NCI-H226 (cell line): ENCODE results near the gene FLACC1.
"Not testable (repeated sequence)": the region's sequence is repeated elsewhere in the genome, so short reads cannot be mapped to it uniquely, and the experiment has no call there.

Experiments used
- DNase-seq: peaks from one replicate; pipeline ENCODE4 v3.0.0-alpha.2; 2015

FLACC1 gene, protein sequence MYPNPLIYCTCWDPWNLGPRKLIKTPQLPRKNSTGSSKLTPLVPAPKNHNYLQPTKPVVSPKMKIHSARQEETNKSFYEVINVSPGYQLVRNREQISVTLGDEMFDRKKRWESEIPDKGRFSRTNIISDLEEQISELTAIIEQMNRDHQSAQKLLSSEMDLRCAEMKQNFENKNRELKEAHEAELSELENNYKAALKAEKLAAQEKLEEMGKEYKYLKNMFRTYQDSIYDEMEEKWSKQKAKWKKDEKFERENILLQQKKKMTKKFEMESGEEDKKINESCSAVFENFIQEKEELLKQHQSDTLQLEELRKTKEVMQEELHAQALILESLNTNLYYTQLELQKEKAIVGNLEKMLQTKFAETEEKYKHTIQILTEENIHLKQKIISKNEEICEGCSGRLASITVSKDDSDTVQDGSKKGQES

DNA sequence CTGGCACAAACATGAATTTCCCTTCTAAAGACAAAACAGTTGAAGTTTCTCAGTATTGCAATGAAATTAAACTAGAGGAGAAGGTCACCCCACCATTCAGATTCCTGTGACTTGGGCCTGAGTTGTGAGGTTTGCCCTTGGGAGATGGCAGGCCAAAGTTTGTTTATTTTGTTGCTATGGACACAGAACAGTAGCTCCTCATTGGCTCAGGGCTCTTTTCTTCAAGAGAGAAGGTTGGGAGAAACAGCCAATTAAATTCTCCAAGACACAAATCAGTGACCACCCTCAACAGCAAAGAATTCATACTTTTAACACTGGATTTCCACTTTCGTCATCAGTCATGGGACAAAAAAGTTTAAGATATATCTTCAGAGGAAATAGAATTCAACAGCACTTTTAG, at the start of gene FLACC1:
Gene FLACC1, minus strand, starts transcription at position 125 of the 400 bp plus-strand sequence. CDS start 5,941 bp downstream, outside the sequence.
- DNase-seq = peak; percentile 58

DNA sequence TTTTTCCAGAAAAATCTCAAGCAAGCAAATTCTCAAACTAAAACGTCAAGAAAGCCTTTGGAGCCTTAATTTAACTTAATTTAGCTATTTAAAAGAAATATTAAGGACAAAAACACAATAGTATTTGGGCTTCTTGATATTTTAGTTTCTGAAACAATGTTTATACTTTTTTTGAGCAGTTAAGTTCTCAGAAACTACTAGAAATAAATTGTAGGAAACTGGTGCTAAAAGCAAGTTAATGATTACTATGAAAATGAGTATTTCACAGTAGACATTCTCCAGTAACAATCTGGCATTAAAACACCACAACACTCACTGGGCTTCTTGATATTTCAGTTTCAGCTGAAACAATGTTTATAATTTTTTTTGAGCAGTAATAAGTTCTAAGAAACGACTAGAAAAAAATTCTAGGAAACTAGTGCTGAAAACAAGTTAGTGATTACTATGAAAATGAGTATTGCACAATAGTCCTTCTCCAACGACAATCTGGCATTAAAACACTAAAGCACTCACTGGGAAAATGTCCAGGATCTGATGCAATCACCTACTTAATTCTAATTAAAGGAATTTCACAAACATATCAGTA, 49.0 kb upstream of the FLACC1 start:
- no peak for DNase-seq

- no peak for DNase-seq
These were observed 47.6 kb upstream of the FLACC1 start for GRCh38 chr2:201404699-201405280.

DNA sequence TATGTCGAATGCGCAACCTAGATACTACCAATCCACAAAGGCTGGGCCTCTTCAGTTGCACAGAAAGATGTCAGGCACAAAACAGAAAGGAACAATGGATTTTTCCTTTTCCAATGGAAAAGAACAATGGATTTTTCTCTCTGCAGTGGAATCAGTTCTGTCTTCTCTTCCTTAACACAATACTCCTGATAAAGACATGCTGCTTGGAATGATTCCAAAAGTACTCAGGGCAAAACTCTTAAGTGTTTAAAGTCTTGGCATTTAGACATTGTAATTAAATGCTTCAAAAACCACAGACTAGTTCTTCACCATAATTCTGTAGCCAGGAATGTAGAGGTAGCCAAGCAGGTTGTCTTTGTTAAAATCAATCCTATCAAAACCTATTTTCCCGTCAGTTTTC, 46.7 kb upstream of the FLACC1 start:
- DNase-seq = peak; percentile 23

DNA sequence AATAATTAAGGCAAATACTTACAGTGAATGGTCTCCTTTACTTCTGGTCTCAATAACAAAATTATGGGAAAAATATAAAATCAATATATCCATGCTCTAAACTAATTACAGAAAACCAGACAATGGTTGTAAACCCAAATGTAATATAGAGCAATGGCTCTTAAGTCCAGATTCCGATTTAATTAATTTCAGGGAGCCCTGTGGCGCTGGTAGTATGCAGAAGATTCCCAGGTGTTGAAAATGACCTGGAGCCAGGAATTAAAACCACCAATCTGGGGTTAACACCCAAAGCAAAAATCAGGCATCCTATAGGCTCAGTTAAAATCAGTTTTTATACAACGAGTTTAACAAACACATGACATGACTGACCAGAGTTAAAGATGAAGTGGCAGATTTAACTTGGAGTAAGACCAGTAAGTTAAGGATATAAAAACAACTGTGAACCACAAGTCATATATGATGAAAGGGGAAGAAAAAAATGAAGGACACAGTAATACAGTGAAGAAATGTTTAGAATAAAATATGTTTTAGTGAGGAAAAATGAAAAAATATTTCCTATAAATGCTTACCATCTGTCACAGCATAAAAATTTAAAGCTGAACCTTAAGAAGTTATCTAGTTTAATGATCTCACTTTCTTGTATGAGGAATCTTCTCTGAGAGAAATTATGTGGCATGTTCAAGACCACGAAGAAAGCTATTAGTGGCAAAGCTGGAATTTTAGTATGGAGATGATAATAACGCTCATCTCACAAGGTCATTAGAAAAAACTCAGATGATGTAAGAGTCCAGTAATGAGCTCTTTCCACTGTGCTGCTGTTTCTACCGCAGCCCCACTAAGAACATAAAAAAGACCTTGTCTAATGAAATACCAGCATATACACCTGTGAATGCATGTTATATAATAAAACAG, 45.8 kb upstream of the FLACC1 start:
- DNase-seq = no peak

GRCh38 chr2:201401815-201402214, 44.7 kb upstream of the FLACC1 start:
- no peak for DNase-seq

- DNase-seq = peak; percentile 50
These were observed 39.5 kb upstream of the FLACC1 start for GRCh38 chr2:201396595-201396994.

DNA sequence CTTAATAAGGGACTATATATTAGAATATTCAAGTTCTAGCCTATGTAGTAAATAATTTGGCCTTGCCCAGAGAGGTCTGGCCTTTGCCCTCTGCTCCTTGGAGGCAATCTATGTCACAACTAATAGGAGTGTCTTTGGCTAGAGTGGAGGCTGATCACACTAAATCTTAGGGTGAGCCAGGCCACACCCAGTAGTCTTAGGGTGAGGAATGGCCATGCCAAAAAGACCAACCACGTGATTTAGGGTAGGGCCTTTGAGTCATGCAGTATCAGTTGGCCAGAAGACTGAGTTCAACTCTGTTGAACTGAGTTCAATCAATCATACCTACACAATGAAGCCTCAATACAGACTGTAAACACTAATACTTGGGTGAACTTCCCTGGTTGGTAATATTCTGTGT, 26.0 kb upstream of the FLACC1 start:
- no peak for DNase-seq

DNA sequence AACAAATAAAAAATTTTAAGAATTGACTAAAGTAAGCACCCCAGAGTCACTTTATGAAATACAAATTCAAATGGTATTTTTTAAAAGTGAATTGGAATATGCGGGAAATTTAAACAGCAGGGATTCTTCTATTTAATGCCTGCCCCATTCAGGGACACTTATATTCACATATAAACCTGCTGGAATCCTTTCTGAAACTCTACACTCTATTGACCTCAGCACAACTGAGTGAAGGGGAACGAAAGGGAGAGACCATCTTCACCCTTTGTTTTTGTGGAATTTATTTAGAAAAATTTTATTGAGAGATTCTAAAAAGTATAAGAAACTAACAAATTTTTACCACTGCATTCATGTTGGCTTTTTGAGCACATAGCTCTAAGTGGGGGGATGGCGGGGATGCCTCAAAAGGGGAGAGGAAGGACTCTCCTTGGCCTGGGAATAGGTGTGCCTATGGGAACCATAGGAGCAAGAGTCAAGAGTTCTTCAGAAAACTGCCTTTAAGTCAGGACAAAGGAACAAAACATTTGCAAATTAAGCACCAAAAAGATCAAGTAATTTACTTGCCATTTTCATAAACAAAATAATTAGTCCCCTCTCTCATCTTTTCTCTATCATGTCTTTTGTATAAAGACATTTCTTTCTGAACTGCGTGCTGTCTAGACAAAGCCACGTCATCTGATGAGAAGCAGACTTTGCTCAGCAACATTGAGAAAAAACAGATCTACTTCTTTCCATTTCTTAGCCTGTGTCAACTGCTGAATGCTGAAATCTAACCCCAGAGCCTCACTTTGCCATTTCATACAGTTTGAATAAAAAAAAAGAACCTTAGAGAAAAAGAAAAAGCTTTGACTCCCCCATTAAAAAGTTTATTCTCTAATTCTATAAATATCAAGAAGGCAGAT, 21.6 kb upstream of the FLACC1 start:
- DNase-seq = no peak

GRCh38 chr2:201377218-201377617, 20.1 kb upstream of the FLACC1 start:
- no peak for DNase-seq

- DNase-seq = no peak
These were observed 12.6 kb upstream of the FLACC1 start for GRCh38 chr2:201369775-201370174.

- not testable (repeated sequence) for DNase-seq
These were observed 12.2 kb upstream of the FLACC1 start for GRCh38 chr2:201369318-201369717.

GRCh38 chr2:201366146-201366545, 9.0 kb upstream of the FLACC1 start:
- no peak for DNase-seq

- peak; percentile 9 for DNase-seq
These were observed 6.9 kb upstream of the FLACC1 start for GRCh38 chr2:201363857-201364560.

- DNase-seq = peak; percentile 28
These were observed 5.3 kb upstream of the FLACC1 start for GRCh38 chr2:201362396-201362795.

DNA sequence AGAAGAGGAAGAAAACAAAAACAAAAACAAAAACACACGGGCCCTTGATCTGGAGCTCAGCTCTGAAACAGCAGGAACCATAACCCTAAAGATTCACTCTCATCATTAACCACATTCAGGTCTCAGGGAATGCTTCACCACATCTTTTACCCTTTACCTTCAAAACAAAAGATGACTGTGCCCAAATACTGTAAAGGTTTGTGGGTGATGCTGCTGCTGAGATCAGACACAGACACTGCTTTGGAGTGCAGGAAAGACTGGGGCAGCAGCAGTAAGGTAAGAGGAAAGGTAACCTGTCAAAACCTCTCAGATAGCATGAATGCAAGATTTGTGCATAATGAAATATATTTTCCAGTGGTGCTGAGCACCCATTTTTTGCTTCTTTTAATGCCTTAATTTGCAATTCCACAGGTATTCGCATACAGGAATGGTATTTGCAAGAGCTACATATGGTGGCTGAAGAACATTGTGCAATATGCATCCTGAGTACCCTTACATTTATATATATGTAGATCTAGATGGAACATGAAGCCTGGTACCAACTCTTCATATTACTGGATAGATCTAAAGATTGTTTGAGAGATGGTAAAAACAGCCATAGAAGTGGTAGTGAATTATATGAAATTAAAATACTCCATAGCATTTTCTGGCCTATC, 4.1 kb upstream of the FLACC1 start:
- no peak for DNase-seq

DNA sequence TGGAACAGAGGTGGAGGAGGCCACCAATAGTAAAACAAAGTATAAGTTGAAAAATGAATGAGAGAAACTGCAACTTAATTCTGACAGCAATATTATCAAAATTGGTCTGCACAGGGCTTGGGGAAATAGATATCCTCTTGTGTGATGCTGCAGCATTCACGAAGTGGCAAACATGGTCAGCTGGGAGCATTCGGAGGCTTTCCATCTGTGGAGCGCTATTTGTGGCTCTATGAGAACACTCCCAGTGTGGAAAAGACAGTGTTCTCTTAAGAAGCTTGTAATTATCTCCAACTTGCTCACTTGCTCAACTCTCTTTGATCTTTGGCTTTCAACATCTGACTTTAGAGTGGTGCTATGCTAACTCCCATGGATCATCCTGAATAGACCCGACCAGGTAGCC, 3.1 kb upstream of the FLACC1 start:
- no peak for DNase-seq

- DNase-seq = peak; percentile 78
These were observed 1.5 kb upstream of the FLACC1 start for GRCh38 chr2:201358684-201359083.

DNA sequence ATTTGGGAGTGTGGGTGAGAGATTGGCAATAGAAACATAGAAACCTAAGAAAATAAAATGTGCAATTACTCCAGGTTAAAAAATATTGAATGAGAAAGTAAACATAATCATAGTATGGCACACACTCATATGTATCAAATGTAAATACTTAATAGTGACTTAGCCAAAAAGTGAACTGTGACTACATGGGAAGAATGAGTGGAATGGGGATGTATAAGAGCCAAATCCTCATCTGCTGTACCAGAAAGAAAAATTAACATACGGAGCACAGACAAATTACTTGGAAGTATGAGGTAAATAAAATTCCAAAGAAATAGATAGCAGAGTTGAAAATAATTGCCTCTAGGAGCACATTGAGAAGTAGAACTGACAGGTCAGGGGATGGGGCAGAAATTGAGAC, 4.0 kb downstream of the FLACC1 start:
- DNase-seq = no peak

DNA sequence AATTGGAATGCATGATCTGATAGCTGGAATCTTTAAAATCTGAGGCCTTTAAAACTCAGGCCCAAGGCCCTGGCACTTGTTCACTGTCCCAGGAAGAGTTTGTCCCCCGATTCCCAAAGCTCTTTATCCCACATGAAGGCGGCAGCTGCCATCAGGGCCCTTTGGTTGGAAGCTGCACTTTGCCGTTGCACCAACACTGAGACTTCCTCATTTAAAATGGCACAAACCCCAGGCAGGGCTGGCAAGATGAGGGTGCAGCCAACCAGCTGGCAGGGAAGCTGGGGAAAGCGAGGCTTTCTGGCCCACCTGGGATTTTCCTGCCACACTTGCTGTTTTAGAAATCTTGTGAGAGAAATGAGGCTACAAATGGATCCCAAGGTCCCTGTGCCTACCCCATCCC, 6.3 kb downstream of the FLACC1 start:
- DNase-seq = no peak

DNA sequence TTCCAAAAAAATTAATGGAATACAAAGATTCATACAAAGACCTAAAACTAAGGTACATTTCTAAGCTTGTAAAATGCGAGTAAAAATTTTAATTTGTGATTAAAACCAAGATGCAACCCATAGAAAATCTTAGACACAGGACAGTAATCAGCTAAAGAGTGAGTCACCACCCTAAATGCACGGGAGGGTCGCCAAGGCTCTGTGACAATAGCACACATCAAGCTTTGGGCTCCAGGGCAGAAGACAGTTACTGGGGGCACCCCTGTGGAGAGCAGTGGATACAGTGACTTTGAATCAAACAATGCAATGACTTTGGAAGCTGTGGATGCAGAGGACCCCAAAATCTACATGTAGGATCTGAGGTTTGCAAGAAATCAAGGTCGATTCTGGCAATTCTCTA, 7.5 kb downstream of the FLACC1 start:
- no peak for DNase-seq
